Lower leg skin (tissue), 4 donors: Measurements from ENCODE around the gene ILKAP. TPM values are rescaled to one million over a fixed set of nuclear protein-coding genes. Genes with fewer than 3 reads are reported as not detected.

Source experiments
- DNase-seq, 2 donors: peaks; one replicate each; pipeline ENCODE4 v3.0.0-alpha.2; 2019; ENCODE audit warnings: low spot score in 2 of 2
- H3K4me3 ChIP-seq: fragments of 200-600 bp; sonication (generic); 2 replicates; pipeline ENCODE4 v1.5.1; 2017; ENCODE audit warnings: mild to moderate bottlenecking, low read depth; ENCODE audit not compliant: poor library complexity, severe bottlenecking
- POLR2A ChIP-seq, 2 donors: fragments of 450-650 bp; IDR thresholded peaks; one replicate each; pipeline ENCODE4 v1.6.1; 2016 to 2017; ENCODE audit warnings: antibody characterized with exemption in 2 of 2, mild to moderate bottlenecking in 1 of 2, moderate library complexity in 1 of 2
- WGBS, 2 donors: methylation state at CpG; one replicate each; pipeline ENCODE4 v1.1.5; 2018; 5-methylcytosine and 5-hydroxymethylcytosine counted together
- intact Hi-C: fragments of 100-400 bp; cut with DNase I; formaldehyde crosslinking; loops from one replicate; pipeline ENCODE4 v1.15.0; 2023; ENCODE audit warnings: low total_unique reads
- total RNA-seq, 4 donors: library from RNA; depleted of rRNA; stranded (reverse); fragments of >200 nt; gene quantifications; one replicate each; pipeline ENCODE4 v1.1.0, GENCODE V29; 2016
- TF ChIP-seq, protein P1 (sequence below), 3 donors: fragments of 450-650 bp; IDR thresholded peaks; one replicate each; pipeline ENCODE4 v1.5.1; 2016; ENCODE audit warnings: antibody characterized with exemption in 3 of 3, mild to moderate bottlenecking in 3 of 3, moderate library complexity in 2 of 3

Gene ILKAP
- total RNA-seq, 4 donors from 2014 or later = 22.8 to 73.5 (median 32.1) TPM

DNA sequence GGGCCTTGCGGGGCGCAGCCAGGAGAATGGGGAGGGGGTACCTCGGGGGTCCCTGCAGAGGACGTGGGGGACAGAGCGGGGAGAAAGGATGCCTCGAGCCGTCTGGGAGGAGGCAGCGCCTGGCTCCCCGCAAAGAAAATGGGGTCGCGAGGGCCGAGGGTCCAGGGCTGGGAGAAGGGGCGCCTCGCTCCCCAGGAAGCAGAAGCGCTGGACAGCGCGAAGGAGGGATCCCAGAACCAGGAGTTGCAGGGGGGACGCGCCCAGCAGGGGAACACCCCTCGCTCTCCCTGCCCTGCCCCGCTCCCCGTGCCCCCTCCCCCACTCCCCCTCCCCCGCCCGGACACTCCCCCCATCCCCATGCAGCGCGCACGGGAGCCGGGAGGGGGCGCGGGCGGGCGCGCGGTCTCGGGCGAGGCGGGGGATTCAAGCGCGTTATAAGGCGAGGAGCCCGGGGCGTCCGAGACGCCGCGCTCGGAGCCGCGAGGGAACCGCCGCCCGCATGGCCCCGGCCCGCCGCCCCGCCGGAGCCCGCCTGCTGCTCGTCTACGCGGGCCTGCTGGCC is 44.9 kb downstream of the ILKAP start, which contains the start of gene ERFE:
Gene ERFE (plus strand): TSS at position 462 of the 562 bp plus-strand sequence. CDS start 38 bp downstream, at position 500.
- TF ChIP-seq POLR2A (IDR thresholded peaks at IDR 0.05) = no peak
- no peak within 1 kb of the TSS for H3K4me3 ChIP-seq
- intact Hi-C loops = no loop called here
- 8 to 13% methylated on average over 22 to 55 of the region's 61 CpGs for WGBS, 2 donors
- DNase-seq = no peak

DNA sequence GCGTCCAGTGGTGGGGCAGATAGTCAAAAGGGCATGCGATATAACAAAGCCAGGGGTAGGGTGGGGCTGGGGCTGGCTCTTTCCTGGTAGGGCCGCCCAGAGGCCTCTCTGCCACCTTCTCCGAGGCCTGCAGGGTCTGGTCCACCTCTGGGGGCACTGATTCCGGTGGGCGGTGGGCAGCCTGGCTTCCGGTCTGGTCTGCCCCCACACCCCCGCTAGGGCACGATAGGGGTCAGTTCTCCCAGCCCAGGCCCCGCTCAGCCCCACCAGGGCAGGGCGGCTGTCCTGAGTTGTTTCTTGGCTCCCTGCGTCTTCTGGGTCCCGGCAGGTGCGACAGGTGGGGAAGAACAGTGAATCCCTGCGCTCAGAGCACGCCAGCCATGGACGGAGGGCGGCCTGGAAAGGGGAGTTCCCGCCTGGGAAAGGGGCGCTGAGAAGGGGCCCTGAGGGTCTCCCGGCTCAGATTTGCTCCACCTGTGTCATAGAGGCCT is 45.4 kb downstream of the ILKAP start:
- WGBS, 2 donors = 55 to 67% methylated on average over 18 to 21 of the region's 21 CpGs
- intact Hi-C loops = no loop called here
- no peak overlapping the region for H3K4me3 ChIP-seq
- TF ChIP-seq, protein P1, sequence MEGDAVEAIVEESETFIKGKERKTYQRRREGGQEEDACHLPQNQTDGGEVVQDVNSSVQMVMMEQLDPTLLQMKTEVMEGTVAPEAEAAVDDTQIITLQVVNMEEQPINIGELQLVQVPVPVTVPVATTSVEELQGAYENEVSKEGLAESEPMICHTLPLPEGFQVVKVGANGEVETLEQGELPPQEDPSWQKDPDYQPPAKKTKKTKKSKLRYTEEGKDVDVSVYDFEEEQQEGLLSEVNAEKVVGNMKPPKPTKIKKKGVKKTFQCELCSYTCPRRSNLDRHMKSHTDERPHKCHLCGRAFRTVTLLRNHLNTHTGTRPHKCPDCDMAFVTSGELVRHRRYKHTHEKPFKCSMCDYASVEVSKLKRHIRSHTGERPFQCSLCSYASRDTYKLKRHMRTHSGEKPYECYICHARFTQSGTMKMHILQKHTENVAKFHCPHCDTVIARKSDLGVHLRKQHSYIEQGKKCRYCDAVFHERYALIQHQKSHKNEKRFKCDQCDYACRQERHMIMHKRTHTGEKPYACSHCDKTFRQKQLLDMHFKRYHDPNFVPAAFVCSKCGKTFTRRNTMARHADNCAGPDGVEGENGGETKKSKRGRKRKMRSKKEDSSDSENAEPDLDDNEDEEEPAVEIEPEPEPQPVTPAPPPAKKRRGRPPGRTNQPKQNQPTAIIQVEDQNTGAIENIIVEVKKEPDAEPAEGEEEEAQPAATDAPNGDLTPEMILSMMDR (IDR thresholded peaks at IDR 0.05) = no peak
- DNase-seq = no peak

DNA sequence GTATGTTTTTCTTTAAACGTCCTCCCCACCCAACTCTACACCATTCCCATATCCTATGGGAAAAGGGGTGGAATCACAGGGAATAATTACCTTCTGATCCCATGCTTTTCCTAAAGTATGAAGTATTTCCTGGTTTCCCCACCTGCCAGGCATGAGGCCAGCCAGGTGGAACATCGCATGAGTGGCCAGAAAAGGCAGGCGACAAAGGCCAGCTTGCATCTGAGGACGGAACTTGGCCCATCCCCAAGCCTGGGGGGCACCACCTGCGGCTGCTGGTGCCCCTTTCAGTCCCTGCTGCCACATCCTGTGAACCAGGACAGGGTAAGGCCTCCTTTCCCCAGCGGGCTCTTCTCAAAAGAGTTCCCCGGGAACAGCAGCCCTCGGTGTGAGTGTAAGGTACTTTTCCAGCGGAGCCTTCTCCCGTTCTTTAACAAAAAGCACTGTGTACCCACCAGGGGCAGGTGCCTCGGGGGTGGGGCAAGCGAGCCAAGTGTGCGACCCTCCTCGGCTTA is 45.9 kb downstream of the ILKAP start:
- WGBS, 2 donors = 72 to 75% methylated on average over 14 of the region's 14 CpGs
- no peak for TF ChIP-seq POLR2A (IDR thresholded peaks at IDR 0.05)
- TF ChIP-seq, protein P1 (IDR thresholded peaks at IDR 0.05) = no peak
- intact Hi-C loops = no loop called here
- H3K4me3 ChIP-seq = no peak overlapping the region
- no peak for DNase-seq

DNA sequence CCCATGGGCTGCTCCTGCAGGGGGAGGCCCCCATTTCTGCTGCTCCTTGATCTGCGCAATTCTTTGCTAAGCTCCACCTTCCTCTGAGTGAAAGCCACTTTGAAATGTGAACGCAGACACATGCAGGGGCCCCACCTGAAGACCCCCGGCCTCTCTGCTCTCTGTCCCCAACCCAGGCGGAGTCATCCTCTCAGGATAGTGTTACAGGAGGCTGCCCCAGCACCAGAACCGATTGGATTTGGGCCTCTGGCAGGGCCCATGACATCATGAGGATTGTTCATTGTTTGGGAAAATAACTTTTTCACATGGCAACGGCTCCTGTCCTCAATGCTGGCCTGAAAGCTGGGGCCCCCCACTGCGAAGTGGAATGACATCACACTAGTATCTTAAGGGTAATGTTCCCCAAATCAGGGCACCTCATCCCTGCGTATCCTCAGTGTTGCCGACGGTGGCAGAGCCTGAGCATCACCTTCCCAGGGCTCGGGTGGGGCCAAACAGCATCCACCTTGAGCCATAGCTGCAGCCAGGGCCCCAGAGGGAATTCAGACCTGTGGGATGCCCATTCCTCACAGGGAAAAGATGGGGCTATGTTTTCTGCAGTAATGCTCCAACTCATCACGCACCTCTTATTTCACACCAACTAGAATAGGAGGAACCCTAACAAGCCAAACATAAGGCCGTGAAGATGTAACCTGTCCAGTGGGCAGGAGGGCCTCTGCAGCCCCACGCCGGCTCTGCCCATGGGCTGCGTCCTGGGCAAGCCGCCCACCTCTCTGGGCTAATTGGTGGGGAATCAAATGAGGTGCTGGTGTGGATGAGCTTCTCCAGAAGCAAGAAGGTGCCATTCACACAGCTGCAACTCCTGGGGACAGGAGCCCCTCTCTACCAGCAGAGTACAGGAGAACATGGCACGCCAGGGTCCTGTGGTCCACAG is 47.5 kb downstream of the ILKAP start:
- H3K4me3 ChIP-seq = no peak overlapping the region
- no peak for TF ChIP-seq POLR2A (IDR thresholded peaks at IDR 0.05)
- TF ChIP-seq, protein P1 (IDR thresholded peaks at IDR 0.05) = no peak
- intact Hi-C loops = no loop called here
- no peak for DNase-seq
- WGBS, 2 donors = 86 to 87% methylated on average over 18 of the region's 18 CpGs

DNA sequence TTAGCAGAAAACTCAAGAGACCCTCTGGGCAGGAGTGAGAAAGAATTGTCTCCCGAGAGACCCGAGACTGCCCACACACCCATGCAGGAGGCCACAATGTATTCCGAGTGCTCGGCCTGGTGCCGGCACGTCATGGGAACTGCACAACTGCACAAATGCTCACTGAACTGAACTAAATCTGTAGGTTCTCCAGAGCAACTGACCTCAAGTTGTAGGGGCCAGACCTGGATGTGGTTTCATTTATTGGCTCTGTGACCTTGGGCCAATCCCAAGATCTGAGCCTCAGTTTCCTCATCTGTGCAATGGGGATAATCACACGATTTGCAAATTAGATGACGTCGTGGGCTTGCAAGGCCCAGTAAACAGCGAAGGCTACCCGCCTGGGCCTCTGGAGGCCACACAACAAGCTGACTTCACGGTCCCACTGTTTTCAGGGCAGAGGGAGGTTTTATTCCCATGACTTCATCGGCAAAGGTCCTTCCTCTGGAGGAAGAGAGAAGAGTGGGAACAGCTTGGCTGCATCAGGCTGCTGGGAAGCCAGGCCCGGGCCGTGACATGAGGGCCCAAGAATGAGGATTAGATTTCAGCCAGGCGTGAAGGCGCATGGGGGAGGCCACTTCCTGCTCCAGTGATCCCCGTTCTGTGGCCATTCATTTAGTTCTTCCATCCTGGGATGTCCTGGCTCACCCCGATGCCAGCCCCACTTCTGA is 48.3 kb downstream of the ILKAP start:
- no peak for TF ChIP-seq POLR2A (IDR thresholded peaks at IDR 0.05)
- TF ChIP-seq, protein P1 (IDR thresholded peaks at IDR 0.05) = no peak
- 83 to 90% methylated on average over 19 of the region's 19 CpGs for WGBS, 2 donors
- intact Hi-C loops = no loop called here
- no peak overlapping the region for H3K4me3 ChIP-seq
- DNase-seq = no peak
